HG03108 (cell line): ENCODE results near the gene NDFIP1.
"Not testable (repeated sequence)": the region's sequence is repeated elsewhere in the genome, so short reads cannot be mapped to it uniquely, and the experiment has no call there.

ENCODE experiments used
- ATAC-seq: cut with Tn5 transposase; IDR thresholded peaks from one replicate; pipeline ENCODE4 v1.9.1; 2021; ENCODE audit warnings: moderate library complexity; ENCODE audit not compliant: unreplicated experiment

Gene NDFIP1

GRCh38 chr5:142183561-142183960 is 75.0 kb downstream of the NDFIP1 start:
- ATAC-seq: no peak

GRCh38 chr5:142184988-142185387 is 76.4 kb downstream of the NDFIP1 start:
- no peak for ATAC-seq

- ATAC-seq: no peak
These were observed 77.9 kb downstream of the NDFIP1 start for GRCh38 chr5:142186514-142186856.

- ATAC-seq: no peak
These were observed 78.4 kb downstream of the NDFIP1 start for GRCh38 chr5:142186857-142187594.

- ATAC-seq: not testable (repeated sequence)
These were observed 80.1 kb downstream of the NDFIP1 start for GRCh38 chr5:142188691-142189090.

- ATAC-seq: no peak
These were observed 81.2 kb downstream of the NDFIP1 start for GRCh38 chr5:142189813-142190212.

GRCh38 chr5:142191776-142192175 is 83.2 kb downstream of the NDFIP1 start:
- ATAC-seq: no peak

GRCh38 chr5:142192286-142193113 is 83.9 kb downstream of the NDFIP1 start:
- no peak for ATAC-seq

GRCh38 chr5:142193114-142193428 is 84.5 kb downstream of the NDFIP1 start:
- no peak for ATAC-seq

- no peak for ATAC-seq
These were observed 88.5 kb downstream of the NDFIP1 start for GRCh38 chr5:142197098-142197497.

- ATAC-seq: no peak
These were observed 89.2 kb downstream of the NDFIP1 start for GRCh38 chr5:142197781-142198180.

- ATAC-seq: no peak
These were observed 90.8 kb downstream of the NDFIP1 start for GRCh38 chr5:142199388-142199787.

- ATAC-seq: no peak
These were observed 91.8 kb downstream of the NDFIP1 start for GRCh38 chr5:142200387-142200786.

- no peak for ATAC-seq
These were observed 92.9 kb downstream of the NDFIP1 start for GRCh38 chr5:142201471-142201887.

- ATAC-seq: no peak
These were observed 93.7 kb downstream of the NDFIP1 start for GRCh38 chr5:142202282-142202681.
